OCI-LY7 (cell line): Measurements from ENCODE around the gene FHIT. TPM values are rescaled to one million over a fixed set of nuclear protein-coding genes. Genes with fewer than 3 reads are reported as not detected.

Source experiments
- BruUV-seq: library from RNA; stranded (reverse); fragments of 400-500 nt; replicated peaks from 2 replicates; lab custom pipeline; 2021; lab: Mats Ljungman, UMichigan
- CTCF ChIA-PET: fragments of 300-600 bp; sonication (Branson Sonifier 250); formaldehyde crosslinking; loops from one replicate; lab custom pipeline; 2022; ENCODE audit warnings: antibody characterized with exemption; ENCODE audit not compliant: unreplicated experiment; lab: Charles Lee
- POLR2A ChIA-PET: fragments of 300-600 bp; sonication (Branson Sonifier 250); formaldehyde crosslinking; loops from one replicate; lab custom pipeline; 2022; ENCODE audit warnings: antibody characterized with exemption; lab: Charles Lee
- DNase-seq: peaks from one replicate; pipeline ENCODE4 v3.0.0-alpha.2; 2015; ENCODE audit warnings: low spot score
- H2AFZ ChIP-seq: fragments of 200-600 bp; sonication (generic), shearing (Covaris generic); 2 replicates; pipeline ENCODE4 v1.6.1; 2014; ENCODE audit warnings: mild to moderate bottlenecking, antibody characterized with exemption, low read length, moderate library complexity
- H3K27ac ChIP-seq: fragments of 200-600 bp; sonication (generic); 2 replicates; pipeline ENCODE4 v1.5.1; 2014; ENCODE audit warnings: mixed run types, low read depth, mild to moderate bottlenecking, moderate library complexity, low read length, inconsistent platforms; ENCODE audit not compliant: poor library complexity, severe bottlenecking
- H3K36me3 ChIP-seq: fragments of 200-600 bp; sonication (generic); 2 replicates; pipeline ENCODE4 v1.6.1; 2014; ENCODE audit warnings: mild to moderate bottlenecking, antibody characterized with exemption, low read length, moderate library complexity, mixed read lengths; ENCODE audit not compliant: insufficient read depth
- H3K4me1 ChIP-seq: fragments of 200-600 bp; sonication (generic); 2 replicates; pipeline ENCODE4 v1.5.1; 2014; ENCODE audit warnings: mild to moderate bottlenecking, low read length; ENCODE audit not compliant: insufficient read depth, poor library complexity, severe bottlenecking
- H3K4me2 ChIP-seq: fragments of 200-600 bp; sonication (generic); 2 replicates; pipeline ENCODE4 v1.6.1; 2014; ENCODE audit warnings: mild to moderate bottlenecking, low read length
- H3K4me3 ChIP-seq: fragments of 200-600 bp; sonication (generic); 2 replicates; pipeline ENCODE4 v1.5.1; 2014; ENCODE audit warnings: mild to moderate bottlenecking, low read depth, low read length; ENCODE audit not compliant: poor library complexity, severe bottlenecking
- H3K79me2 ChIP-seq: fragments of 200-600 bp; sonication (generic); 2 replicates; pipeline ENCODE4 v1.6.1; 2016; ENCODE audit warnings: low read depth, mild to moderate bottlenecking, low read length, moderate library complexity, mixed read lengths; ENCODE audit not compliant: insufficient read depth
- H3K9me2 ChIP-seq: fragments of 200-600 bp; sonication (generic); 2 replicates; pipeline ENCODE4 v1.6.1; 2016; ENCODE audit warnings: mild to moderate bottlenecking, low read length, mixed read lengths; ENCODE audit not compliant: insufficient read depth
- H3K9me3 ChIP-seq: fragments of 200-600 bp; sonication (generic); 2 replicates; pipeline ENCODE4 v1.6.1; 2014; ENCODE audit warnings: mild to moderate bottlenecking, mixed run types, low read length, mixed read lengths
- H4K20me1 ChIP-seq: fragments of 200-600 bp; sonication (generic); 2 replicates; pipeline ENCODE4 v1.6.1; 2014; ENCODE audit warnings: mild to moderate bottlenecking, antibody characterized with exemption, low read length, moderate library complexity, mixed read lengths; ENCODE audit not compliant: insufficient read depth
- CTCF ChIP-seq: fragments of 200-600 bp; sonication (generic); conservative IDR thresholded peaks from 2 replicates; pipeline ENCODE4 v1.5.1; 2014; ENCODE audit warnings: mild to moderate bottlenecking, antibody characterized with exemption, low read length, moderate library complexity, mixed read lengths
- EZH2phosphoT487 ChIP-seq: fragments of 200-600 bp; sonication (generic); IDR thresholded peaks from 2 replicates; pipeline ENCODE4 v1.6.1; 2018; ENCODE audit warnings: low read depth, borderline replicate concordance, mild to moderate bottlenecking, mixed run types, antibody characterized with exemption, low read length, moderate library complexity, mixed read lengths
- intact Hi-C: fragments of 100-400 bp; cut with micrococcal nuclease; formaldehyde crosslinking; loops from one replicate; pipeline ENCODE4 v1.10.0; 2022; ENCODE audit not compliant: unreplicated experiment
- total RNA-seq, 2 experiments: library from RNA; depleted of rRNA in 1 of 2; stranded (reverse); fragments of >200 nt in 1 of 2; shearing (Covaris generic) in 1 of 2; gene quantifications; 2 replicates each; pipeline ENCODE4 v1.2.3, GENCODE V29; 2014 to 2022

FHIT gene
- total RNA-seq, 2 experiments from 2014 or later: 5.0 to 10.9 TPM

- H3K4me2 ChIP-seq: no peak overlapping the region
- intact Hi-C loops: no loop called here
- no peaks in the 10 kb centered on the region for H3K9me3 ChIP-seq
- CTCF ChIA-PET: no interaction called here
- no peaks in the 10 kb centered on the region for H3K36me3 ChIP-seq
- H3K9me2 ChIP-seq: no peaks in the 10 kb centered on the region
- DNase-seq: no peak
- H3K79me2 ChIP-seq: no peaks in the 10 kb centered on the region
- POLR2A ChIA-PET: interaction anchor here (0.7 kb wide), 1 partner anchor 14 kb away, joined by 3 read pairs; no protein-coding TSS in a partner anchor
- no peak overlapping the region for H2AFZ ChIP-seq
- H3K4me1 ChIP-seq: no peaks in the 10 kb centered on the region
- no peaks in the 10 kb centered on the region for H4K20me1 ChIP-seq
- no peak overlapping the region for H3K4me3 ChIP-seq
- TF ChIP-seq CTCF: no peak
- no TSS peak for BruUV-seq
- no peak overlapping the region for H3K27ac ChIP-seq
Observed at GRCh38 chr3:60030982-60031381, 1220.3 kb downstream of the FHIT start.

- BruUV-seq: no TSS peak
- Histone ChIP-seq H3K9me3 (no peaks in the 10 kb centered on the region), H3K9me2 (no peaks in the 10 kb centered on the region), H3K4me1 (no peaks in the 10 kb centered on the region), H3K79me2 (no peaks in the 10 kb centered on the region), H3K36me3 (no peaks in the 10 kb centered on the region), H4K20me1 (no peaks in the 10 kb centered on the region), H2AFZ (no peak overlapping the region), H3K27ac (no peak overlapping the region), H3K4me3 (no peak overlapping the region), H3K4me2 (no peak overlapping the region)
- CTCF ChIA-PET: no interaction called here
- POLR2A ChIA-PET: interaction anchor here (0.7 kb wide), 2 partner anchors 129 to 155 kb away, joined by 3 to 4 read pairs; no protein-coding TSS in a partner anchor
- no peak for DNase-seq
- TF ChIP-seq EZH2phosphoT487 (no peak), CTCF (no peak)
- intact Hi-C loops: no loop called here
Observed at GRCh38 chr3:60028233-60028632, 1223.0 kb downstream of the FHIT start.

- no peak for TF ChIP-seq CTCF
- no peaks in the 10 kb centered on the region for H3K9me2 ChIP-seq
- ChIA-PET POLR2A (interaction anchor here (0.7 kb wide), 2 partner anchors 128 to 155 kb away, joined by 3 to 4 read pairs; no protein-coding TSS in a partner anchor), CTCF (no interaction called here)
- no peaks in the 10 kb centered on the region for H3K4me1 ChIP-seq
- H3K36me3 ChIP-seq: no peaks in the 10 kb centered on the region
- no peaks in the 10 kb centered on the region for H3K9me3 ChIP-seq
- no peak for DNase-seq
- H3K4me2 ChIP-seq: no peak overlapping the region
- no TSS peak for BruUV-seq
- H2AFZ ChIP-seq: no peak overlapping the region
- intact Hi-C loops: no loop called here
- H3K27ac ChIP-seq: no peak overlapping the region
- no peaks in the 10 kb centered on the region for H4K20me1 ChIP-seq
- H3K79me2 ChIP-seq: no peaks in the 10 kb centered on the region
- no peak overlapping the region for H3K4me3 ChIP-seq
Observed at GRCh38 chr3:60027335-60027734, 1223.9 kb downstream of the FHIT start.
